ENCODE data around the gene BMPR2. TPM values are rescaled to one million over a fixed set of nuclear protein-coding genes. Genes with fewer than 3 reads are reported as not detected.

BMPR2 gene
- total RNA-seq, 1 experiment from 2014 or later, result 12.8 TPM

DNA sequence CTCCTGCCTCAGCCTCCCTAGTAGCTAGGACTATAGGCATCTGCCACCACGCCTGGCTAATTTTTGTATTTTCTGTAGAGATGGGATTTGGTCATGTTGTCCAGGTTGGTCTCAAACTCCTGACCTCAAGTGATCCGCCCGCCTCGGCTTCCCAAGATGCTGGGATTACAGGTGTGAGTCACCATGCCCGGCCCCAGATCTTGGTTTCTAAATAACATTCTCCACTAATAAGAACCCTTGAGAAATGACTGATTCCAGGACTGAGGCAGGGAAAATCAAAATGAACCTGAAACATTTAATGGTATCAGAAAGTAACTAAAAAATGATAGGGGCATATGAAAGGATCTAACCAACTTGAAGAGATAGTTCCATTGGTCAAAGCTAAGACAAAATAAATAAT is 34.0 kb downstream of the BMPR2 start:
- ChIA-PET RAD21 (ENCODE audit: low non-redundant PET in 1 of 2, low total read pairs in 2 of 2, uncharacterized antibody in 2 of 2, unreplicated experiment in 2 of 2) (no interaction called here), CTCF (no interaction called here), POLR2A (interaction anchor here (0.6 kb wide), 1 partner anchor 146 kb away, joined by 3 read pairs; no protein-coding TSS in a partner anchor)
- 0 out of 2 replicates have a peak, but pooled peaks cover 3% of the 10 kb centered on the region for H3K79me2 ChIP-seq (ENCODE audit: insufficient read depth, low read length)
- no peak overlapping the region for H2AFZ ChIP-seq (ENCODE audit: low read depth, low read length, poor library complexity, severe bottlenecking)
- H3K27me3 ChIP-seq (ENCODE audit: insufficient read depth, low read length), result no peaks in the 10 kb centered on the region
- ATAC-seq (no peak), DNase-seq (ENCODE audit: low read depth, low spot score) (no peak)
- TF ChIP-seq SP1 (IDR thresholded peaks at IDR 0.05; ENCODE audit: low read depth) (no peak), ELF1 (IDR thresholded peaks at IDR 0.05; ENCODE audit: borderline replicate concordance, low read depth) (no peak), POLR2AphosphoS5 (IDR thresholded peaks at IDR 0.05; ENCODE audit: low read depth, low read length) (no peak), YY1 (IDR thresholded peaks at IDR 0.05; ENCODE audit: extremely low read depth, insufficient replicate concordance, low read depth, low read length) (no peak), EZH2phosphoT487 (IDR thresholded peaks at IDR 0.05; ENCODE audit: borderline replicate concordance) (no peak), SRF (IDR thresholded peaks at IDR 0.05; ENCODE audit: low read depth) (no peak), RAD21 (IDR thresholded peaks at IDR 0.05; ENCODE audit: low read depth) (no peak), CEBPB (IDR thresholded peaks at IDR 0.05; ENCODE audit: low read depth) (no peak), JUND (IDR thresholded peaks at IDR 0.05) (no peak)
- TF ChIP-seq, protein P1, sequence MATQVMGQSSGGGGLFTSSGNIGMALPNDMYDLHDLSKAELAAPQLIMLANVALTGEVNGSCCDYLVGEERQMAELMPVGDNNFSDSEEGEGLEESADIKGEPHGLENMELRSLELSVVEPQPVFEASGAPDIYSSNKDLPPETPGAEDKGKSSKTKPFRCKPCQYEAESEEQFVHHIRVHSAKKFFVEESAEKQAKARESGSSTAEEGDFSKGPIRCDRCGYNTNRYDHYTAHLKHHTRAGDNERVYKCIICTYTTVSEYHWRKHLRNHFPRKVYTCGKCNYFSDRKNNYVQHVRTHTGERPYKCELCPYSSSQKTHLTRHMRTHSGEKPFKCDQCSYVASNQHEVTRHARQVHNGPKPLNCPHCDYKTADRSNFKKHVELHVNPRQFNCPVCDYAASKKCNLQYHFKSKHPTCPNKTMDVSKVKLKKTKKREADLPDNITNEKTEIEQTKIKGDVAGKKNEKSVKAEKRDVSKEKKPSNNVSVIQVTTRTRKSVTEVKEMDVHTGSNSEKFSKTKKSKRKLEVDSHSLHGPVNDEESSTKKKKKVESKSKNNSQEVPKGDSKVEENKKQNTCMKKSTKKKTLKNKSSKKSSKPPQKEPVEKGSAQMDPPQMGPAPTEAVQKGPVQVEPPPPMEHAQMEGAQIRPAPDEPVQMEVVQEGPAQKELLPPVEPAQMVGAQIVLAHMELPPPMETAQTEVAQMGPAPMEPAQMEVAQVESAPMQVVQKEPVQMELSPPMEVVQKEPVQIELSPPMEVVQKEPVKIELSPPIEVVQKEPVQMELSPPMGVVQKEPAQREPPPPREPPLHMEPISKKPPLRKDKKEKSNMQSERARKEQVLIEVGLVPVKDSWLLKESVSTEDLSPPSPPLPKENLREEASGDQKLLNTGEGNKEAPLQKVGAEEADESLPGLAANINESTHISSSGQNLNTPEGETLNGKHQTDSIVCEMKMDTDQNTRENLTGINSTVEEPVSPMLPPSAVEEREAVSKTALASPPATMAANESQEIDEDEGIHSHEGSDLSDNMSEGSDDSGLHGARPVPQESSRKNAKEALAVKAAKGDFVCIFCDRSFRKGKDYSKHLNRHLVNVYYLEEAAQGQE (IDR thresholded peaks at IDR 0.05; ENCODE audit: low read depth), result no peak
- TF ChIP-seq, protein P2, sequence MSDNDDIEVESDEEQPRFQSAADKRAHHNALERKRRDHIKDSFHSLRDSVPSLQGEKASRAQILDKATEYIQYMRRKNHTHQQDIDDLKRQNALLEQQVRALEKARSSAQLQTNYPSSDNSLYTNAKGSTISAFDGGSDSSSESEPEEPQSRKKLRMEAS (IDR thresholded peaks at IDR 0.05), result no peak
- H4K20me1 ChIP-seq (ENCODE audit: insufficient read depth), result no peaks in the 10 kb centered on the region
- no peak overlapping the region for H3K27ac ChIP-seq (ENCODE audit: low read depth, low read length)
- BruUV-seq (replicated peaks), result no TSS peak
- peaks cover 13 to 19% of the 10 kb centered on the region in 2 experiments for H3K4me1 ChIP-seq (ENCODE audit: control insufficient read depth in 1 of 2, insufficient read depth in 2 of 2, low read length in 2 of 2)
- H3K4me3 ChIP-seq (replicated peaks in 1 of 2; ENCODE audit: low read depth in 1 of 2, low read length in 2 of 2), result no peak overlapping the region
- H3K9me3 ChIP-seq (ENCODE audit: control insufficient read depth in 1 of 2, insufficient read depth in 1 of 2, low read depth in 1 of 2, low read length in 2 of 2), result no peaks in the 10 kb centered on the region
- no peaks in the 10 kb centered on the region for H3K36me3 ChIP-seq (ENCODE audit: control insufficient read depth in 1 of 2, insufficient read depth in 2 of 2, low read length in 2 of 2)
- intact Hi-C loops (cut with micrococcal nuclease), result no loop called here
- H3K9ac ChIP-seq (ENCODE audit: low read length), result no peak overlapping the region
- peak overlapping the region; percentile 42; the same call in 1 of the 2 replicates for H3K4me2 ChIP-seq (ENCODE audit: low read length)
- no peaks in the 10 kb centered on the region for H3K9me2 ChIP-seq (ENCODE audit: insufficient read depth)

Measured in HCT116 (cell line).